PC-9 (cell line): ENCODE data around the gene NAPB. TPM values are rescaled to one million over a fixed set of nuclear protein-coding genes. Genes with fewer than 3 reads are reported as not detected.

Experiments
- BruUV-seq: library from RNA; stranded (reverse); fragments of 400-500 nt; replicated peaks from 2 replicates; lab custom pipeline; 2021; lab: Mats Ljungman, UMichigan
- CTCF ChIA-PET: fragments of 300-600 bp; sonication (Branson Sonifier 250); formaldehyde crosslinking; loops from one replicate; lab custom pipeline; 2022; ENCODE audit warnings: antibody characterized with exemption; lab: Charles Lee
- POLR2A ChIA-PET: fragments of 300-600 bp; sonication (Branson Sonifier 250); formaldehyde crosslinking; loops from one replicate; lab custom pipeline; 2022; ENCODE audit warnings: antibody characterized with exemption; ENCODE audit not compliant: unreplicated experiment; lab: Charles Lee
- DNase-seq, 2 experiments: peaks; one replicate each; pipeline versions ENCODE4 v3.0.0 to v3.0.0-alpha.2; 2015 to 2022; ENCODE audit warnings: mixed read lengths in 1 of 2
- H2AFZ ChIP-seq: fragments of 200-600 bp; sonication (generic); 2 replicates; pipeline ENCODE4 v1.8.1; 2017; ENCODE audit warnings: antibody characterized with exemption
- H3F3A ChIP-seq: fragments of 200-600 bp; sonication (generic); 2 replicates; pipeline ENCODE4 v1.8.1; 2017; ENCODE audit warnings: antibody characterized with exemption, mild to moderate bottlenecking, low read depth; ENCODE audit not compliant: insufficient read depth
- H3K27ac ChIP-seq: fragments of 200-600 bp; sonication (generic); 2 replicates; pipeline ENCODE4 v1.6.1; 2016; ENCODE audit warnings: mixed run types
- H3K27me3 ChIP-seq: fragments of 200-600 bp; sonication (generic); 2 replicates; pipeline ENCODE4 v1.6.1; 2016; ENCODE audit warnings: low read depth, mixed run types; ENCODE audit not compliant: insufficient read depth
- H3K36me3 ChIP-seq: fragments of 200-600 bp; sonication (generic); 2 replicates; pipeline ENCODE4 v1.6.1; 2016; ENCODE audit warnings: low read depth, mixed run types
- H3K4me1 ChIP-seq: fragments of 200-600 bp; sonication (generic); replicated peaks from 2 replicates; pipeline ENCODE4 v1.6.1; 2016; ENCODE audit warnings: mixed run types; ENCODE audit not compliant: insufficient read depth
- H3K4me2 ChIP-seq: fragments of 200-600 bp; sonication (generic); 2 replicates; pipeline ENCODE4 v1.6.1; 2017; ENCODE audit warnings: mixed run types
- H3K4me3 ChIP-seq: fragments of 200-600 bp; sonication (generic); 2 replicates; pipeline ENCODE4 v1.6.1; 2016; ENCODE audit warnings: mixed run types
- H3K79me2 ChIP-seq: fragments of 200-600 bp; sonication (generic); 2 replicates; pipeline ENCODE4 v1.6.1; 2017; ENCODE audit warnings: low read depth, mixed run types
- H3K9me2 ChIP-seq: fragments of 200-600 bp; sonication (generic); 2 replicates; pipeline ENCODE4 v1.8.1; 2017; ENCODE audit warnings: mild to moderate bottlenecking; ENCODE audit not compliant: insufficient read depth
- H3K9me3 ChIP-seq: fragments of 200-600 bp; sonication (generic); 2 replicates; pipeline ENCODE4 v1.8.1; 2016; ENCODE audit warnings: low read depth; ENCODE audit not compliant: insufficient read depth
- H4K20me1 ChIP-seq: fragments of 200-600 bp; sonication (generic); 2 replicates; pipeline ENCODE4 v1.8.1; 2017; ENCODE audit not compliant: insufficient read depth
- EZH2 ChIP-seq: fragments of 200-600 bp; sonication (generic); IDR thresholded peaks from 2 replicates; pipeline ENCODE4 v1.8.0; 2017; ENCODE audit warnings: antibody characterized with exemption, low read depth
- intact Hi-C: fragments of 100-400 bp; cut with micrococcal nuclease; formaldehyde crosslinking; loops from one replicate; pipeline ENCODE4 v1.10.0; 2022; ENCODE audit not compliant: unreplicated experiment
- total RNA-seq: library from RNA; stranded (reverse); gene quantifications from 2 replicates; pipeline ENCODE4 v1.2.3, GENCODE V29; 2021
- TF ChIP-seq, protein P1 (sequence below): fragments of 200-600 bp; sonication (generic); conservative IDR thresholded peaks from 2 replicates; pipeline ENCODE4 v1.6.1; 2017; ENCODE audit warnings: mixed run types, antibody characterized with exemption, mild to moderate bottlenecking, moderate library complexity

NAPB gene
- total RNA-seq, 1 experiment from 2014 or later: 16.5 TPM

DNA sequence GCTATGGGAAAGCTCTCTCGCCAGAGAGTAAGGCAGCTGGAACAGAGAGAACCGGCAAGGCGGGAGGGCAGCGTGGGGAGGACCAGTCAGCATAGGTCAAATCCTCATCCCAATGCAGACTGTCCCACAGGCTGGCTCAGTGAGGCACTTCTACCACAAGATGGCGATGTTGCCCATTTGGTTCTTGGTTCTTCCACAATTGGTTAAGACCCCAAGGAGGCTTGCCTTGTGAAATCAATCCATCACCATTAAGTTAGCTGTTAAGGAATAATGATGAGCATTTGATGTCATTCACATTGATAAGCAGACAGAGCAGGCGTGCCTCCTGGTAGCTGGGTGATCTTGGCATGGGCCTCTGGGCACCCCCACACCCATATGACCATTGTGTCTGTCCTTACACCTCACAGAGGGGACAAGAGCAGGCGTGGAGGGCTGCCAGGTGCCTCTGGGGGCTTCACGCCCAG is 20.6 kb upstream of the NAPB start:
- H3K27me3 ChIP-seq: no peaks in the 10 kb centered on the region
- no peaks in the 10 kb centered on the region for H4K20me1 ChIP-seq
- DNase-seq: peak; percentile 62
- H2AFZ ChIP-seq: no peak overlapping the region
- H3F3A ChIP-seq: no peaks in the 10 kb centered on the region
- H3K4me3 ChIP-seq: no peak overlapping the region
- H3K79me2 ChIP-seq: no peaks in the 10 kb centered on the region
- no peaks in the 10 kb centered on the region for H3K9me2 ChIP-seq
- intact Hi-C loops: loop anchor here (1.0 kb wide), 1 partner anchor 164 kb away; no protein-coding TSS in a partner anchor
- H3K9me3 ChIP-seq: no peaks in the 10 kb centered on the region
- H3K4me2 ChIP-seq: no peak overlapping the region
- BruUV-seq: no TSS peak
- ChIA-PET POLR2A (no interaction called here), CTCF (interaction anchor here (0.7 to 1.1 kb wide), 2 partner anchors 141 to 165 kb away, joined by 3 read pairs; no protein-coding TSS in a partner anchor)
- H3K36me3 ChIP-seq: no peaks in the 10 kb centered on the region
- no peak overlapping the region for H3K27ac ChIP-seq
- TF ChIP-seq, protein P1, sequence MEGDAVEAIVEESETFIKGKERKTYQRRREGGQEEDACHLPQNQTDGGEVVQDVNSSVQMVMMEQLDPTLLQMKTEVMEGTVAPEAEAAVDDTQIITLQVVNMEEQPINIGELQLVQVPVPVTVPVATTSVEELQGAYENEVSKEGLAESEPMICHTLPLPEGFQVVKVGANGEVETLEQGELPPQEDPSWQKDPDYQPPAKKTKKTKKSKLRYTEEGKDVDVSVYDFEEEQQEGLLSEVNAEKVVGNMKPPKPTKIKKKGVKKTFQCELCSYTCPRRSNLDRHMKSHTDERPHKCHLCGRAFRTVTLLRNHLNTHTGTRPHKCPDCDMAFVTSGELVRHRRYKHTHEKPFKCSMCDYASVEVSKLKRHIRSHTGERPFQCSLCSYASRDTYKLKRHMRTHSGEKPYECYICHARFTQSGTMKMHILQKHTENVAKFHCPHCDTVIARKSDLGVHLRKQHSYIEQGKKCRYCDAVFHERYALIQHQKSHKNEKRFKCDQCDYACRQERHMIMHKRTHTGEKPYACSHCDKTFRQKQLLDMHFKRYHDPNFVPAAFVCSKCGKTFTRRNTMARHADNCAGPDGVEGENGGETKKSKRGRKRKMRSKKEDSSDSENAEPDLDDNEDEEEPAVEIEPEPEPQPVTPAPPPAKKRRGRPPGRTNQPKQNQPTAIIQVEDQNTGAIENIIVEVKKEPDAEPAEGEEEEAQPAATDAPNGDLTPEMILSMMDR: peak; percentile 89
- TF ChIP-seq EZH2: no peak
- H3K4me1 ChIP-seq: peaks cover 5% of the 10 kb centered on the region; the same call in 1 of the 2 replicates

DNA sequence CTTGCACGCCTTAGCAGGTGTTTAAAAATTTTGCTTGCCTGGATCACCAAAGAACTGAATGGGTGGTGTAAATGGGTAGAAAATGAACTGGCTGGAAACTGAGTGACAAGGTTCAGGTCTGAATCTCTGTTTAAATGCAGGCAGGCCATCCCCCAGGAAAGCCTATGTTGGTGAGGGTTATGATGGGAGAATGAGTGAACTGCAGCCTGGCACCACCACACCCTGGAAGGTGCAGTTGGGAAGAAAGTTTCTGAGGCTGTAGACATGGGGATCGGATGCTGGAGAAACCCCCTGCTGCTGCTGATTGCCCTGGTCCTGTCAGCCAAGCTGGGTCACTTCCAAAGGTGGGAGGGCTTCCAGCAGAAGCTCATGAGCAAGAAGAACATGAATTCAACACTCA is 18.7 kb upstream of the NAPB start:
- Histone ChIP-seq H3K9me2 (no peaks in the 10 kb centered on the region), H3K36me3 (no peaks in the 10 kb centered on the region), H4K20me1 (no peaks in the 10 kb centered on the region), H3K79me2 (no peaks in the 10 kb centered on the region), H3F3A (no peaks in the 10 kb centered on the region), H3K4me3 (no peak overlapping the region), H2AFZ (no peak overlapping the region), H3K9me3 (no peaks in the 10 kb centered on the region), H3K4me1 (no peaks in the 10 kb centered on the region), H3K4me2 (no peak overlapping the region), H3K27me3 (no peaks in the 10 kb centered on the region), H3K27ac (no peak overlapping the region)
- intact Hi-C loops: no loop called here
- no peak for DNase-seq
- ChIA-PET CTCF (no interaction called here), POLR2A (no interaction called here)
- TF ChIP-seq EZH2: no peak
- TF ChIP-seq, protein P1: no peak
- no TSS peak for BruUV-seq

DNA sequence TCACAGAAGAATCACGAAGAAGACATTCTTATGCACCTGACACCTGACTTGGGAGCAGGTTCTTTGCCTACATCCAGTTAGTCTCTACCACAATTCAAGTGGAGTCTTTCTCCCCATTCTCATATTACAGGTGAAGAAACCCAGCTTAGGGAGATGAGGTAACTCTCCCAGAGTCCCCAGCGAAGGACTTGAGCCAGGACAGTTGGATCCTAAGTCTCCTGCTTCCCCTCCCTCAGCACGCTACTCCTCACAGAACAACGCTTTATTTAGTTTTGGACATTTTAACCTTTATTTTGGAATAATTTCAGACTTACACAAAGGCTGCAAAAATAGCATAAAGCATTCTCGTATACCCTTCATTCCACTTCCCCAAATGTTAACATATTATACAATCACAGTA is 17.4 kb upstream of the NAPB start:
- intact Hi-C loops: no loop called here
- no peak for DNase-seq
- H3K4me2 ChIP-seq: no peak overlapping the region
- ChIA-PET POLR2A (no interaction called here), CTCF (no interaction called here)
- no peaks in the 10 kb centered on the region for H4K20me1 ChIP-seq
- H3K4me1 ChIP-seq: no peaks in the 10 kb centered on the region
- no peaks in the 10 kb centered on the region for H3K9me2 ChIP-seq
- no peak overlapping the region for H2AFZ ChIP-seq
- H3K36me3 ChIP-seq: no peaks in the 10 kb centered on the region
- no peak overlapping the region for H3K4me3 ChIP-seq
- H3K27me3 ChIP-seq: no peaks in the 10 kb centered on the region
- BruUV-seq: no TSS peak
- H3K27ac ChIP-seq: no peak overlapping the region
- no peak for TF ChIP-seq EZH2
- TF ChIP-seq, protein P1: no peak
- H3F3A ChIP-seq: no peaks in the 10 kb centered on the region
- no peaks in the 10 kb centered on the region for H3K79me2 ChIP-seq
- no peaks in the 10 kb centered on the region for H3K9me3 ChIP-seq
